NT2/D1 (cell line): ENCODE results near the gene OPCML.

ENCODE experiments used
- DNase-seq: peaks from one replicate; pipeline ENCODE4 v3.0.0-alpha.2; 2011; ENCODE audit warnings: low read depth, low spot score
- H3K27me3 ChIP-seq: 2 replicates; pipeline ENCODE4 v1.6.0; 2011; ENCODE audit warnings: mild to moderate bottlenecking; ENCODE audit not compliant: insufficient read length, insufficient read depth
- H3K36me3 ChIP-seq: 2 replicates; pipeline ENCODE4 v1.6.1; 2011; ENCODE audit warnings: mild to moderate bottlenecking, low read length, mixed read lengths; ENCODE audit not compliant: insufficient read depth, insufficient read length
- H3K4me1 ChIP-seq: 2 replicates; pipeline ENCODE4 v1.5.1; 2011; ENCODE audit not compliant: insufficient read depth, insufficient read length
- H3K4me3 ChIP-seq: 2 replicates; pipeline ENCODE4 v1.5.1; 2011; ENCODE audit warnings: low read depth; ENCODE audit not compliant: insufficient read length
- H3K9ac ChIP-seq: 2 replicates; pipeline ENCODE4 v1.6.0; 2011; ENCODE audit warnings: low read depth; ENCODE audit not compliant: insufficient read length
- H3K9me3 ChIP-seq: 2 replicates; pipeline ENCODE4 v1.5.1; 2011; ENCODE audit warnings: mild to moderate bottlenecking, low read length; ENCODE audit not compliant: insufficient read depth
- SUZ12 ChIP-seq: IDR thresholded peaks from 2 replicates; pipeline ENCODE4 v1.6.1; 2011; ENCODE audit not compliant: insufficient read length, insufficient read depth; ENCODE audit errors: extremely low read depth
- YY1 ChIP-seq: IDR thresholded peaks from 2 replicates; pipeline ENCODE4 v1.6.1; 2011; ENCODE audit not compliant: insufficient read length, insufficient read depth
- ZNF274 ChIP-seq: IDR thresholded peaks from 2 replicates; pipeline ENCODE4 v1.6.1; 2011; ENCODE audit warnings: mild to moderate bottlenecking, low read depth, low read length

The OPCML gene

DNA sequence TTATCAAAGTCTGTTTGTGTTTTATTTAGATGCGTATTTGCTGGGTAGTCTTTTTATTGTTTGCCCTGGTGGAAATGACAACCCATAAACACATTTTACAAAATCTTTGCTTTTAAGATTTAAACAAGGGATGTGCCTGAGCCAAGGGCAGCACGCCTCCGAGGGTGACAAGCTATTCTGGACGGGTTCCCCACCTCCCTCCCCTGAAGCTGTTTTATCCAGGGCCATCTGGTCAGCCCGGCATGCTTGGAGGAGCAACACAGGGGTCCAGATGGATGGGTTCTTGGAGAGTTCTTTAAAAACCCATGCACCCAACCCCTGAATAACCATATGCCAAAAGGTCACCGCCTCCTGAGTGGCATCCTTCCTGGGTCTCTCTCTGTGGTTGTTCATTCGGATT is 408.9 kb downstream of the OPCML start:
- no peak for DNase-seq
- H3K9me3 ChIP-seq, result no peaks in the 10 kb centered on the region
- peaks cover 3% of the 10 kb centered on the region for H3K4me1 ChIP-seq
- H3K27me3 ChIP-seq, result no peaks in the 10 kb centered on the region
- no peak overlapping the region for H3K9ac ChIP-seq
- no peaks in the 10 kb centered on the region for H3K36me3 ChIP-seq
- TF ChIP-seq YY1 (no peak), ZNF274 (no peak), SUZ12 (no peak)
- no peak overlapping the region for H3K4me3 ChIP-seq

DNA sequence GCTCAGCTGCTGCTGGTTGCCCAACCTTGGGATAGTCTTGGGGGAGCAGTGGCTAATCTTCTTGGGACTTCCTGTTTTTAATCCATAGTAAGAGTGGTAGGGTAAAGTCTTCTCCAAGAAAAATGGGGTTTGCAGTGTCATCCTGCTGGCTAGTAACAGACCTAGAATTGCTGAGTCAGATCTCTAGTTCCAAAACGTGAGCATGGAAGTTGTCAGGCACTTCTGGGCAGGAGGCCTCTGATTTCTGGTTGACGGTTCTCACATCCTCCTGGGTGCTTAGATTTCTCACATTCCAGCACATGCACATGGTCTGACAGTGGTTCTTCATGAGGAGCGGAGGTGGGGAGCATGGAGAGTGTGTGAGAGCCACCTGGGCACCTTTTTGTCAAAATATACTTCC is 410.0 kb downstream of the OPCML start:
- Histone ChIP-seq H3K36me3 (no peaks in the 10 kb centered on the region), H3K9ac (no peak overlapping the region), H3K9me3 (no peaks in the 10 kb centered on the region), H3K27me3 (no peaks in the 10 kb centered on the region), H3K4me3 (no peak overlapping the region), H3K4me1 (peaks cover 3% of the 10 kb centered on the region)
- no peak for TF ChIP-seq YY1
- no peak for TF ChIP-seq ZNF274
- no peak for TF ChIP-seq SUZ12
- DNase-seq, result no peak

DNA sequence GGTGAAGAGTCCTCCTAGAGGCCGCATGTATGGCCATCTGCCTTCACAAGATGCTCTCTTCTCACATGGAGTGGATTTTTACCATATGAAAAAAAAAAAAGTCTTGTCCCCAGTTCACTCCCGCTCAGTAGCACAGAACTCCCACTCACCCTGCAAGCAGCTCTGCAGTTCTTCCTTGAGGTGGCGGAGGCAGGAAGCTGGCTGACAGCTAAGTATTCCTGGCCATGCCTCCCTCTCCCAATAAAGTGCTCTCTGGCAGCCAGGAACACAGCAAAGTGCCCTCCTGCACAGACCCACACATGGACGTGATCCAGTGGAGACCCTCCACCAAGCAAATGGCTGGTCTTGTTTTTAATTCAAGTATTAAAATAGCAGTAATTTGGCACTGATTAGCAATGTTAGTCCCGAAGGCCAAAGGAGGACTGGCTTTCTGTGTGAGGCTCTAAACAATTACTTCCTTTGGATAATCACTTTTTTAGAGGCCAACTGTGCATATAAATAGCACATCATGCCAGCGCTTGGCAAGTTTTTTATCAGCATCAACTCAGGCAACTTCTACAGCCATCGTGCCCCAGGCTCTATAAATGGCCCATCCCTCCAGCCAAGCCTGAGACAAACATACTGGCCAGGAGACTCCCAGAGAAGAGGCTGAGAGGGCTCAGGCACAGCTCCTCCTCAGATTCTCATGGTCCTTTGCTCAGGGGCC is 413.6 kb downstream of the OPCML start:
- Histone ChIP-seq H3K9me3 (no peaks in the 10 kb centered on the region), H3K27me3 (no peaks in the 10 kb centered on the region), H3K9ac (no peak overlapping the region), H3K4me1 (no peaks in the 10 kb centered on the region), H3K36me3 (no peaks in the 10 kb centered on the region), H3K4me3 (no peak overlapping the region)
- no peak for DNase-seq
- no peak for TF ChIP-seq YY1
- TF ChIP-seq ZNF274, result no peak
- no peak for TF ChIP-seq SUZ12

DNA sequence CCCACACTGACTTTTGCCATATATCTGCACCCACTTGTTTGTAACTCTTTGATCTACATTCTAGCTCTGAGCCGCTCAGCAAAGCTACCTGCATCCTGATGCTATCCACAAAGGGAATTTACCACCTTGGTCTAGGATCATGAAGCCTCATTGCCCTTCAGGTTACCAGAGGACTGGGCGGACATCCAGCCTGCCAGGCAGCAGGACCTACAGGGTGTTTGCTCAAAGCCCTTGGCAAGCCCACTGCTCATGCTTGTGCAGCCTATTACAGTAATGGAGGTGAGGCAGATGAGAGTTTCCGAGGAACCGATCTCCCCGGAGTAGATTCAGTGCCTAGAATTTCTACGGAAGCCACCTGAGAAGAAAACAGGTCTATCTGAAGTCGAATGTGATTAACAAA is 417.2 kb downstream of the OPCML start:
- H3K9me3 ChIP-seq, result peaks cover 11% of the 10 kb centered on the region; the same call in 1 of the 2 replicates
- TF ChIP-seq ZNF274 (no peak), SUZ12 (no peak), YY1 (no peak)

GRCh38 chr11:133107763-133108162 is 424.5 kb downstream of the OPCML start:
- no peak overlapping the region for H3K9ac ChIP-seq
- H3K4me3 ChIP-seq, result no peak overlapping the region
- DNase-seq, result no peak
- peaks cover 5% of the 10 kb centered on the region; the same call in 1 of the 2 replicates for H3K9me3 ChIP-seq
- no peaks in the 10 kb centered on the region for H3K36me3 ChIP-seq
- no peaks in the 10 kb centered on the region for H3K4me1 ChIP-seq
- TF ChIP-seq ZNF274 (no peak), YY1 (no peak), SUZ12 (no peak)
- no peaks in the 10 kb centered on the region for H3K27me3 ChIP-seq

More for the DNA sequence above, 417.2 kb downstream of the OPCML start:
- H3K4me1 ChIP-seq, result no peaks in the 10 kb centered on the region
- no peaks in the 10 kb centered on the region for H3K36me3 ChIP-seq
- no peak for DNase-seq
- no peak overlapping the region for H3K9ac ChIP-seq
- H3K27me3 ChIP-seq, result no peaks in the 10 kb centered on the region
- H3K4me3 ChIP-seq, result no peak overlapping the region

- H3K9me3 ChIP-seq, result no peaks in the 10 kb centered on the region
- no peaks in the 10 kb centered on the region for H3K4me1 ChIP-seq
- no peak for DNase-seq
- no peak overlapping the region for H3K4me3 ChIP-seq
- H3K9ac ChIP-seq, result no peak overlapping the region
- TF ChIP-seq SUZ12 (no peak), ZNF274 (no peak)
- no peaks in the 10 kb centered on the region for H3K36me3 ChIP-seq
- H3K27me3 ChIP-seq, result no peaks in the 10 kb centered on the region
Observed at GRCh38 chr11:133107136-133107535, 425.2 kb downstream of the OPCML start.

DNA sequence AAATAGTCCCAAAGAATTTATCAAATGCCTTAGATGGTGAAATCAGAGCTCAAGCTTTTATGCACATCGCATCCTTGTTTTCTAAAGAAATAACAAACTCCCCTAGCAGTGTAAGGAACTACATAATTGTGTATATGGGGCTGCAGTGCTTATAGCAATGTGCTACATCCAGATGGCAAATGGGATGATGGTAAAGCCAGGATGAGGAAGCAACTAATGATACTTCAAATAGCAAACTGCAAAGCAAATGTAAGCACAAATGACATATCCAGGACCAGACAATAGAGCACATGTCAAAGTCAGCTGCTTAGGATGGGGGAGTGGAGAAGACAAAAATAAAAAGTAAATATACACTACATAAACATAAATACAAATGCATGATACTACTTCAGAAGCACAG is 425.9 kb downstream of the OPCML start:
- H3K4me1 ChIP-seq, result no peaks in the 10 kb centered on the region
- H3K9ac ChIP-seq, result no peak overlapping the region
- no peaks in the 10 kb centered on the region for H3K36me3 ChIP-seq
- DNase-seq, result no peak
- no peaks in the 10 kb centered on the region for H3K27me3 ChIP-seq
- no peak overlapping the region for H3K4me3 ChIP-seq
- TF ChIP-seq YY1 (no peak), SUZ12 (no peak), ZNF274 (no peak)
- no peaks in the 10 kb centered on the region for H3K9me3 ChIP-seq
